ACHN (cell line): ENCODE results near the gene SYNPO2L.

Source experiments
- DNase-seq: peaks from one replicate; pipeline ENCODE4 v3.0.0-alpha.2; 2015
- in situ Hi-C: cut with HindIII; loops from 2 replicates; pipeline ENCODE4 v1.10.0; 2017; ENCODE audit warnings: low sequenced_read_pairs, low pct_ligation_motif_present, low pct_unique_long_range_greater_than_20kb

SYNPO2L gene

GRCh38 chr10:73653195-73653594, 2.6 kb downstream of the SYNPO2L start:
- in situ Hi-C loops: no loop called here
- no peak for DNase-seq

GRCh38 chr10:73650537-73651331, 5.1 kb downstream of the SYNPO2L start:
- no peak for DNase-seq
- in situ Hi-C loops: no loop called here

- no peak for DNase-seq
- in situ Hi-C loops: no loop called here
These were observed 5.8 kb downstream of the SYNPO2L start for GRCh38 chr10:73649876-73650536.

DNA sequence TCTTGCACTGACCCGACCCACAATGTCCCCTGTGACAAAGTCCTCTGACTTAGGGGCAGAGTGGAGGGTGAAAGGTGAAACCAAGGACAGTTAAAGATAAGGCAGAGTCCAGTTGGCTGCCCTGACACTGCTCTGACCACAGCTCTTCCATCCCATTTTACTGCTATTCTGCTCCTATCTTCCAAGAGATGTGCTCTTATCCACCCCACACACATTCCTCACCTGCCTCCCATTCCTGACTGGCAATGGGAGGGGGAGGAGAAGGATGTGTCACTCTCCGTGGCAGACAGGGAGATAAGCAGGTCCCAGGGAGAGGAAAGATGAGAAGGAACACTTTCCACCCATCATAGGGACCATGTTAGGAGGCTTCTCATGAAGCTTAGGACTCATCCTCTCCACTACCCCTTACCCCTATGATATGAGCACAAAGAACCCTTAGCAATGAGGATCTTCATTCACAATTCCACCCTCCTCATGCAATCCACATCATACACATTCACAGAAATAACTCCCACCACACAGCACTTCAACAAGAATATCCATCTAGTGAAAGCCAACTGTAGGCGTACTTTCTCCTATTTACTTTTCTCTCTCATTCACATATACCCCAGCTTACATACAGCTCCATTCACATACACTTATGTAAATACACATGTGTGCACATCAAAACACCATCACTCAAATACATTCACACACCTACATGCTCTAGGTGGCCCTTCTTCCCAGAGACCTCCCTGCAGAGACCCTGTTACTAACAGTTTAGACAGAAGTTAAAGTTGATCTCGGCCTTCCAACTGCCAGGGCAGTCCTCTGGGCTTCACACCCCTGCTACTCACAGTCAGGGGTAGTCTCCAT, 6.6 kb downstream of the SYNPO2L start:
- in situ Hi-C loops: no loop called here
- no peak for DNase-seq

- in situ Hi-C loops: no loop called here
- DNase-seq: no peak
These were observed 7.8 kb downstream of the SYNPO2L start for GRCh38 chr10:73647875-73648651.

DNA sequence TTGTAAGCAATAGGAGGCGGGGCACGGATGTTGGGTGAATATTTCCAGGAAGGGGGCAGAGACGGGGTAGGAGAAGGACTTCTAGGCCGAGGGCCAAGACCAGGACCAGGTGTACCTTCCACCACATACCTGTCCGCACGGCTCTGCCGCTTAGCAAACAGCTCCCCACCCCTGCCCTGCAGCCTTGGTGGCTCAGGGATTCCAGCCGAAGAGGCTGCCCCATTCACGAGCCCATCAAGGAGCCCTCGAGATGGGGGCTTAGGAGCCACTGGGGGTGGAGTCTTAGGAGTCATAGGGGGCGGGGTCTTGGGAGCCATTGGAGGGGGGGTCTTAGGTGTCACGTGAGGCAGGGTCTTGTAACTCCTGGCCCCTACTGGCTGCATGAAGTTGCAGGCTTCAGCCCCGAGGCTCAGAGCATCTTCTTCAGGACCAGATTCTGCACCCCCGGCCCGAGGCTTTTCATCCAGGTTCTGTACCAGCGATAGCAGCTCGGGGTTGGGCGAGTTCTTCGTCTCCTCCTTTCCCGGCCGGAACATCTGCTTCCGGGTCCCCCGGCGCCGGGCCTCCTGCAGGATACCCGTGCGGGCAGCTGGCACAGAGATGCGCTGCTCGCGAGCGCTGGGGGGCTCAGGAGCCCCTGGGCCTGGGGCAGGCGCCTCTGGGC, 8.5 kb downstream of the SYNPO2L start:
- peak; percentile 49 for DNase-seq
- in situ Hi-C loops: no loop called here

GRCh38 chr10:73646598-73647041, 9.2 kb downstream of the SYNPO2L start:
- DNase-seq: no peak
- in situ Hi-C loops: no loop called here

DNA sequence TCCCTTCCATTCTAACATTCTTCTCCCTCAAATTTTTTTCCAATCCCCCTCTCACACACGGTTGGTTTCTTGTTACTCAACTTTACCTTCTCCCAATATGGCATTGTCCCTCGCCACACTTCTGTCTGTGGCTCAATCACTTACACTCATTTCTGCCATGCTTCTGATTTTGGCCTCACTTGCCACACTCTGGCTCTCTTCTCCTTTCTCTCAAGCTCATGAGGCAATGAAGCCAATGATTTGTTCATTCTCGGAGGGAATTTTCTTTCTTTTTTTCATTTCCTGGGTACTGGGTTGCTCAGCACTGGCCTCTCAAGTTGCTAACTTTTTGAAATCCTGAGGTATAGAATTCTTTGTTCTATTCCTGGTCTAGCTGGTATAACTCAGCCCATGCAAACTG, 10.6 kb downstream of the SYNPO2L start:
- in situ Hi-C loops: no loop called here
- DNase-seq: no peak

DNA sequence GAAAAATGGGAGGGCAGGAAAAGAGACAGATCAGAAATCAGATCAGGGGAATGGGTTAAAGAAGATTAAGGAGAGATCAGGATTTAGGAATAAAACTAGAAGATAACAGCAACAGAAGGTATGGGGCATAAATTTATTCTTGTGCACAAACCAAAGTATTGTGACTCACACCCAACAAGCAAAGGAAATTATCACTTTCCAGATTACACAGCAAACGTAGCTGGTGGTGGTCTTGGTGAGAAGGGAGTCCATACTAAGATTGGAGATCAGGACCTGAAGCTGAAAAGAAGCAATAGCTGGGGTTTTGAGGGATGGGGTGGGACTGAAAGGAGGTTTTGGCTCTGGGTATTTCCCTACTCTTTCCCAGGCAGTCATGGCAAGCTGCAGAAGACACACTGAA, 11.1 kb downstream of the SYNPO2L start:
- in situ Hi-C loops: no loop called here
- no peak for DNase-seq

- in situ Hi-C loops: no loop called here
These were observed 11.7 kb downstream of the SYNPO2L start for GRCh38 chr10:73644015-73644743.

GRCh38 chr10:73643362-73643761, 12.5 kb downstream of the SYNPO2L start:
- in situ Hi-C loops: no loop called here
- no peak for DNase-seq

More at GRCh38 chr10:73644015-73644743, 11.7 kb downstream of the SYNPO2L start:
- peak; percentile 77 for DNase-seq

DNA sequence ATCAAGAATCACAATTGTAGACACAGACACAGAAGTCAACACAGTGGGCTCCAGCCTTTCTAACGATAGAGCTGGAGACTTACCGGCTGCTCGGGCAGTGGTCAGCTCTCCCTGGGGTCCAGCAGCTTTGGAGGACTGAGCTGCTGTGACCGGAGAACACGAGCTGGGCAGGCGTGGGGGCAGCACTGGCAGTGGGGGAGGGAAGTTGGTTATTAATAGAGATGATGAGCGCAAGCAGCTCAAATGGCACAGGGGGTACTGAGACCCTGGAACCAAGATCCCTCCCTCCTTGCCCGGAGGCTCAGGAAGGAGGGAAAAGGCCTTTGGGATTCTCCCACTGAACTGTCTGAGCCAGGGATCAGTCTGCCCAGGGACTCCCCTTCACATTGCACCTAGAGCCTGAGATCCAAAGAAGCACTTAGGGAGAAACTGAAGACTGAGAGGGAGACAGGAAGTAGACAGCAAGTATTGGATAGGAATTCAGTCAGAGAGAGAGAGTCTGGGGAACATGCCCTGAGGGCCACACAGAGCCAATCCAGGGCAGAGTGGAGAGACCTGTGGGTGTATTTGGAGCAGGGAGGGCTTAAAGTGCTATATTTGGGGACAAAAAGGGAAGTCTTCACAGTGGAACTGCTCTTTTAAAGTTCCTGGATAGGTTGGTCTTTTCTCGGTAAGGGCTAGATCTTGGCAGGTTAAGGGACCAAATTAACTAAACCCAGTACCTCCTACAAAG, 14.3 kb downstream of the SYNPO2L start, which contains the start of gene MYOZ1:
MYOZ1 (minus strand) TSS at position 147 of the 733 bp plus-strand sequence. CDS start 1,457 bp downstream, outside the sequence.
- DNase-seq: no peak
- in situ Hi-C loops: no loop called here

- in situ Hi-C loops: no loop called here
- DNase-seq: no peak
These were observed 16.5 kb downstream of the SYNPO2L start for GRCh38 chr10:73639286-73639685.

- no peak for DNase-seq
- in situ Hi-C loops: no loop called here
These were observed 20.0 kb downstream of the SYNPO2L start for GRCh38 chr10:73635781-73636180.

DNA sequence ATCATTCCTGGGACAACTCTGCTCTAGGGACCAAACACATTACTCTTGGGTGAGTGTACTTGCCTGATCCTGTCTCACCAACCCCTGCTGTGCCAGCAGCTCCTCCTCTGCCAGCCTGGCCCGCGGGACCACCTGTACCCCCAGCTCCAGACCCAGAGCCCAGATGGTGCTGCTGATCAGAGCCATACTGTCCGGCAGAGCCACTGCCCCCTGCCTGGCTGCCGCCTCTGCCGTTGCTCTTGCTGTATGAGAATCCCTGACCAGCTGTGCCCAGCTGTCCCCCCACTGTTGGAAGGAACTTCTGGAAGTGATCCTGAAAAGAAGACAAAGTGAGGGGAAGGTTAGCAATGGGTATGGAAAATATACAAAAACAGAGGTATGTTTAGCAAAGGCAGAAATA, 21.4 kb downstream of the SYNPO2L start:
- in situ Hi-C loops: no loop called here
- no peak for DNase-seq

- no peak for DNase-seq
- in situ Hi-C loops: no loop called here
These were observed 26.7 kb downstream of the SYNPO2L start for GRCh38 chr10:73629165-73629564.

DNA sequence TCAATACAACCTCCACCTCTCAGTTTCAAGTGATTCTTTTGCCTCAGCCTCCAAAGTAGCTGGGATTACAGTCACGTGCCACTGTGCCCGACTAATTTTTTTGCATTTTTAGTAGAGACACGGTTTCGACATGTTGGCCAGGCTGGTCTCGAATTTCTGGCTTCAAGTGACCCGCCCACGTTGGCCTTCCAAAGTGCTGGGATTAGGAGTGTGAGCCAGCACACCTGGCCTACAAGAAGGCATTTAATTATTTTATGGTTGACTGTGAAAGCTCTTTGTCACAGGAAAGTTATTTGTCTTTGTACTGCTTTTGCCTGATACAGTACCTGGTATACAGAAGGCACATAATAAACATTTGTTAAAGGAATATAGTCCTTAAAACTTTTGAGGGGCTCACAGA, 27.4 kb downstream of the SYNPO2L start:
- no peak for DNase-seq
- in situ Hi-C loops: no loop called here
